Suprapubic skin (tissue), 4 donors: Measurements from ENCODE around the gene EYA2.

ENCODE experiments used
- CTCF ChIP-seq, 2 donors: fragments of 200-600 bp in 1 of 2; fragments of 450-650 bp in 1 of 2; sonication (generic) in 1 of 2; IDR thresholded peaks; one replicate each; pipeline ENCODE4 v1.5.1; 2016 to 2019; ENCODE audit warnings: antibody characterized with exemption in 2 of 2, mild to moderate bottlenecking in 1 of 2, moderate library complexity in 1 of 2
- EP300 ChIP-seq: sonication (generic); formaldehyde crosslinking; IDR thresholded peaks from one replicate; pipeline ENCODE4 v1.6.1; 2017; ENCODE audit warnings: antibody characterized with exemption
- POLR2A ChIP-seq, 2 donors: fragments of 450-650 bp; IDR thresholded peaks; one replicate each; pipeline ENCODE4 v1.6.1; 2017; ENCODE audit warnings: antibody characterized with exemption in 2 of 2, mild to moderate bottlenecking in 2 of 2, moderate library complexity in 2 of 2
- POLR2AphosphoS5 ChIP-seq, 3 donors: sonication (generic); formaldehyde crosslinking; IDR thresholded peaks; one replicate each; pipeline ENCODE4 v1.6.1; 2017; ENCODE audit warnings: antibody characterized with exemption in 3 of 3

GRCh38 chr20:46899621-46900020 lies 5.0 kb downstream of the EYA2 start:
- TF ChIP-seq CTCF (IDR thresholded peaks at IDR 0.05): no peak
- TF ChIP-seq POLR2A (IDR thresholded peaks at IDR 0.05): no peak
- TF ChIP-seq POLR2AphosphoS5 (IDR thresholded peaks at IDR 0.05): no peak
- TF ChIP-seq EP300: no peak
